DOHH2 (cell line): ENCODE results near the gene DLD.

ENCODE experiments used
- CTCF ChIP-seq: fragments of 200-600 bp; sonication (generic); IDR thresholded peaks from one replicate; pipeline ENCODE4 v1.5.1; 2014; ENCODE audit warnings: antibody characterized with exemption, mild to moderate bottlenecking, low read depth, low read length; ENCODE audit not compliant: poor library complexity, severe bottlenecking
- EZH2phosphoT487 ChIP-seq: fragments of 200-600 bp; sonication (generic); IDR thresholded peaks from 2 replicates; pipeline ENCODE4 v1.6.1; 2017; ENCODE audit warnings: borderline replicate concordance, mild to moderate bottlenecking, antibody characterized with exemption, low read length, moderate library complexity, mixed read lengths

- TF ChIP-seq CTCF (no peak), EZH2phosphoT487 (no peak)
These were observed 42.5 kb downstream of the DLD start for GRCh38 chr7:107933386-107934013.
